ENCODE results near the gene CXCL6. TPM values are rescaled to one million over a fixed set of nuclear protein-coding genes. Genes with fewer than 3 reads are reported as not detected.

Gene CXCL6
- total RNA-seq, 3 donors from 2014 or later, result 2.2 to 2.9 TPM; not detected in 1

- no peak for DNase-seq (ENCODE audit: low spot score in 2 of 2)
- Histone ChIP-seq H3K9me3 (no peaks in the 10 kb centered on the region), H3K4me1 (no peaks in the 10 kb centered on the region), H3K27ac (peak within 1 kb of the TSS; percentile 22 to 79), H3K36me3 (no peaks in the 10 kb centered on the region), H3K4me3 (peak within 1 kb of the TSS; percentile 49 to 80 (median 73)), H3K27me3 (no peaks in the 10 kb centered on the region)
- intact Hi-C loops (cut with DNase I; ENCODE audit: low total_unique reads), result no loop called here
- TF ChIP-seq CTCF (IDR thresholded peaks at IDR 0.05), result no peak
- TF ChIP-seq POLR2A (IDR thresholded peaks at IDR 0.05), result no peak
- TF ChIP-seq POLR2AphosphoS5 (IDR thresholded peaks at IDR 0.05), result no peak
Observed at GRCh38 chr4:73869130-73870055, 32.9 kb downstream of the CXCL6 start, which contains the start of gene CXCL1. Gene CXCL1 (plus strand): TSS chr4:73869393. CDS start chr4:73869471, 78 bp downstream.

DNA sequence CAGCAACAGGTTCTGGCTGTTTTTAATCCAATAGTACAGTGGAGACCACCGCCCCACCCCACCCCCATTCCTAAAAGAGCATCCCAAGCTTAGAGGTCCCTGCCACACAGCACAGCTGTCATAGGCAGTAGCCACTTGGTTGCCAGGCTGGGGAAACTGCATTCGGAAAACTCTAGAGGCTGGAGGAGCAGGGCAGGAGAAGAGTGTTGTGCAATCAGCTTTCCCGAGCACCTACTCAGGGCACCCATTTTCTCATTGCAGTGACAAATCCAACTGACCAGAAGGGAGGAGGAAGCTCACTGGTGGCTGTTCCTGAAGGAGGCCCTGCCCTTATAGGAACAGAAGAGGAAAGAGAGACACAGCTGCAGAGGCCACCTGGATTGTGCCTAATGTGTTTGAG lies 33.8 kb downstream of the CXCL6 start:
- intact Hi-C loops (cut with DNase I; ENCODE audit: low total_unique reads), result no loop called here
- no peak for DNase-seq (ENCODE audit: low spot score in 2 of 2)
- Histone ChIP-seq H3K36me3 (no peaks in the 10 kb centered on the region), H3K27ac (peak overlapping the region in 1 of 2 donors; percentile 79), H3K9me3 (no peaks in the 10 kb centered on the region), H3K4me1 (no peaks in the 10 kb centered on the region), H3K4me3 (peak overlapping the region in 2 of 3 donors; percentile 73 to 80), H3K27me3 (no peaks in the 10 kb centered on the region)
- TF ChIP-seq POLR2AphosphoS5 (IDR thresholded peaks at IDR 0.05) (no peak), POLR2A (IDR thresholded peaks at IDR 0.05) (no peak), CTCF (IDR thresholded peaks at IDR 0.05) (no peak)

GRCh38 chr4:73870768-73871167 lies 34.3 kb downstream of the CXCL6 start:
- Histone ChIP-seq H3K9me3 (no peaks in the 10 kb centered on the region), H3K4me3 (peak overlapping the region in 2 of 3 donors; percentile 73 to 80), H3K27ac (no peak overlapping the region), H3K36me3 (no peaks in the 10 kb centered on the region), H3K27me3 (no peaks in the 10 kb centered on the region), H3K4me1 (no peaks in the 10 kb centered on the region)
- DNase-seq (ENCODE audit: low spot score in 2 of 2), result no peak
- intact Hi-C loops (cut with DNase I; ENCODE audit: low total_unique reads), result no loop called here
- no peak for TF ChIP-seq POLR2A (IDR thresholded peaks at IDR 0.05)
- TF ChIP-seq POLR2AphosphoS5 (IDR thresholded peaks at IDR 0.05), result no peak
- TF ChIP-seq CTCF (IDR thresholded peaks at IDR 0.05), result no peak

DNA sequence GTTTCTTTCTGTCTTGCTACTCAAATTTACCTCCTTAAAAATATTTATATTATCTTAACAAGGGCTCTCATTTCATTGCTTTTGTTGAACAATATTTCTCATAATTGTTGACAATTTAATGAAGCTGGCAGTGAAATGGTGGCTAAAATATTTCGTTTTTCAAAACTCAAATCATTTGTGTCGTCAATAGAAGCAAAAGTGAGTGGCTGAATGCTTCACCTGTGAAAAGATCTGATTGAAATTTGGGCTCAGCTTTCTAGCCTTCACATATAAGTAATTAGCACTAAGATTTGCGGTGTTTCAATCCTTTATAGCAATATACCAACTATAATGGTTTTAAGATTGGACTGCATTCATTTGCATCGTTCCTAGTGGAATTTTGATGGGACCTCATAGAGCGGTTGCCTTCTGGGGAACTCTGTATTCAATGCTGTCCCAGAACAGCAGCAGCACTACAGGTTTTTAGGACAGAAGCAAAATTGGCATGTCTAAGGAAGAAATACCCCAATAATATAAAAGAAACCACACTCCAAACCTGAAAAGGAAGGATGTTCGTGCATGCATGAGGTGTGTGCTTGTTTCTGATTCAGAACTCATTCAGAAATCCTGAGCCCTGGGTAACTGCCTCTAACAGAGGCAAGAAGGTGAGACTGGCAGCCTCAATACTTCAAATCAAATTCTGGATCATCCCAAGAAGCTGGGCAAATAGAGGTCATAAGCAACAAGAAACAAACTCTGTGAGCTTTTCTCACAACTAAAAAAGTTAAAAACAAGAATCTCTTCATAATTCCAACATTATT lies 35.2 kb downstream of the CXCL6 start:
- Histone ChIP-seq H3K4me3 (no peak overlapping the region), H3K4me1 (no peaks in the 10 kb centered on the region), H3K9me3 (no peaks in the 10 kb centered on the region), H3K36me3 (no peaks in the 10 kb centered on the region), H3K27ac (no peak overlapping the region), H3K27me3 (no peaks in the 10 kb centered on the region)
- TF ChIP-seq POLR2AphosphoS5 (IDR thresholded peaks at IDR 0.05), result no peak
- TF ChIP-seq CTCF (IDR thresholded peaks at IDR 0.05), result no peak
- TF ChIP-seq POLR2A (IDR thresholded peaks at IDR 0.05), result no peak
- intact Hi-C loops (cut with DNase I; ENCODE audit: low total_unique reads), result no loop called here
- DNase-seq (ENCODE audit: low spot score in 2 of 2), result no peak

All from breast epithelium (tissue), 4 donors.